Osteoblast (primary cell): Measurements from ENCODE around the gene PATJ. TPM values are rescaled to one million over a fixed set of nuclear protein-coding genes. Genes with fewer than 3 reads are reported as not detected.

ENCODE experiments used
- DNase-seq: peaks from one replicate; pipeline ENCODE4 v3.0.0; 2011; ENCODE audit warnings: low spot score, mixed read lengths; ENCODE audit not compliant: insufficient read length; ENCODE audit errors: missing footprints
- H2AFZ ChIP-seq: 2 replicates; pipeline ENCODE4 v1.6.0; 2011; ENCODE audit warnings: mild to moderate bottlenecking, low read length
- H3K27ac ChIP-seq: 2 replicates; pipeline ENCODE4 v1.5.1; 2011; ENCODE audit warnings: mild to moderate bottlenecking, low read depth, low read length, moderate library complexity
- H3K27me3 ChIP-seq: 2 replicates; pipeline ENCODE4 v1.6.0; 2012; ENCODE audit warnings: mild to moderate bottlenecking, control low read depth, inconsistent platforms, low read length, moderate library complexity; ENCODE audit not compliant: insufficient read depth
- H3K36me3 ChIP-seq: 2 replicates; pipeline ENCODE4 v1.5.1; 2011; ENCODE audit warnings: mild to moderate bottlenecking, low read length, control low read depth, moderate library complexity; ENCODE audit not compliant: insufficient read depth
- H3K4me1 ChIP-seq: 2 replicates; pipeline ENCODE4 v1.5.1; 2011; ENCODE audit warnings: mild to moderate bottlenecking, low read length, control low read depth, moderate library complexity; ENCODE audit not compliant: insufficient read depth
- H3K4me2 ChIP-seq: 2 replicates; pipeline ENCODE4 v1.6.0; 2011; ENCODE audit warnings: mild to moderate bottlenecking, low read length; ENCODE audit not compliant: insufficient read depth
- H3K4me3 ChIP-seq: fragments of 200-600 bp; sonication (generic); 3 replicates; pipeline ENCODE4 v1.5.1; 2012; ENCODE audit warnings: mild to moderate bottlenecking, low read length, inconsistent platforms; ENCODE audit not compliant: insufficient read depth
- H3K79me2 ChIP-seq: 2 replicates; pipeline ENCODE4 v1.6.0; 2012; ENCODE audit warnings: mild to moderate bottlenecking, low read length, control low read depth, inconsistent platforms; ENCODE audit not compliant: insufficient read depth
- H3K9me3 ChIP-seq: 2 replicates; pipeline ENCODE4 v1.5.1; 2011; ENCODE audit warnings: low read depth, low read length, control low read depth
- H4K20me1 ChIP-seq: 2 replicates; pipeline ENCODE4 v1.6.0; 2012; ENCODE audit warnings: mild to moderate bottlenecking, low read length, control low read depth; ENCODE audit not compliant: insufficient read depth
- CTCF ChIP-seq: IDR thresholded peaks from 2 replicates; pipeline ENCODE4 v1.5.1; 2011; ENCODE audit warnings: mild to moderate bottlenecking, low read depth, low read length, moderate library complexity; ENCODE audit errors: extremely low read depth
- total RNA-seq: library from RNA; depleted of rRNA; stranded (reverse); fragments of >200 nt; gene quantifications from 2 replicates; pipeline ENCODE4 v1.2.3, GENCODE V29; 2012

The PATJ gene
- total RNA-seq, 1 donor, result 10.1 TPM

GRCh38 chr1:62003777-62004176 is 261.5 kb downstream of the PATJ start:
- Histone ChIP-seq H3K36me3 (no peaks in the 10 kb centered on the region), H3K27me3 (no peaks in the 10 kb centered on the region), H4K20me1 (no peaks in the 10 kb centered on the region), H3K79me2 (no peaks in the 10 kb centered on the region), H3K9me3 (no peaks in the 10 kb centered on the region), H2AFZ (no peak overlapping the region), H3K4me2 (no peak overlapping the region), H3K4me1 (no peaks in the 10 kb centered on the region), H3K27ac (no peak overlapping the region), H3K4me3 (no peak overlapping the region)
- no peak for DNase-seq
- TF ChIP-seq CTCF, result no peak

GRCh38 chr1:62006690-62007089 is 264.4 kb downstream of the PATJ start:
- H3K27me3 ChIP-seq, result no peaks in the 10 kb centered on the region
- no peaks in the 10 kb centered on the region for H3K36me3 ChIP-seq
- H4K20me1 ChIP-seq, result no peaks in the 10 kb centered on the region
- H3K27ac ChIP-seq, result no peak overlapping the region
- no peaks in the 10 kb centered on the region for H3K79me2 ChIP-seq
- TF ChIP-seq CTCF, result no peak
- H3K4me1 ChIP-seq, result no peaks in the 10 kb centered on the region
- no peak overlapping the region for H3K4me2 ChIP-seq
- no peak overlapping the region for H3K4me3 ChIP-seq
- no peak for DNase-seq
- H3K9me3 ChIP-seq, result no peaks in the 10 kb centered on the region
- H2AFZ ChIP-seq, result no peak overlapping the region

- Histone ChIP-seq H3K79me2 (no peaks in the 10 kb centered on the region), H3K4me2 (no peak overlapping the region), H3K27me3 (no peaks in the 10 kb centered on the region), H3K4me1 (no peaks in the 10 kb centered on the region), H2AFZ (no peak overlapping the region), H3K36me3 (no peaks in the 10 kb centered on the region), H4K20me1 (no peaks in the 10 kb centered on the region), H3K4me3 (no peak overlapping the region), H3K27ac (no peak overlapping the region), H3K9me3 (no peaks in the 10 kb centered on the region)
- no peak for TF ChIP-seq CTCF
- DNase-seq, result no peak
Observed at GRCh38 chr1:62011006-62011405, 268.7 kb downstream of the PATJ start.

- H3K79me2 ChIP-seq, result no peaks in the 10 kb centered on the region
- H2AFZ ChIP-seq, result no peak overlapping the region
- no peak overlapping the region for H3K4me2 ChIP-seq
- no peak for DNase-seq
- no peak for TF ChIP-seq CTCF
- H3K4me3 ChIP-seq, result no peak overlapping the region
- no peaks in the 10 kb centered on the region for H3K4me1 ChIP-seq
- H3K27ac ChIP-seq, result no peak overlapping the region
- H3K9me3 ChIP-seq, result no peaks in the 10 kb centered on the region
- H3K36me3 ChIP-seq, result no peaks in the 10 kb centered on the region
- no peaks in the 10 kb centered on the region for H3K27me3 ChIP-seq
- no peaks in the 10 kb centered on the region for H4K20me1 ChIP-seq
Observed at GRCh38 chr1:62012095-62012494, 269.8 kb downstream of the PATJ start.
